Lower leg skin (tissue), 4 donors: ENCODE measurements around the gene FOXL1. TPM values are rescaled to one million over a fixed set of nuclear protein-coding genes. Genes with fewer than 3 reads are reported as not detected.

ENCODE experiments used
- DNase-seq, 2 donors: peaks; one replicate each; pipeline ENCODE4 v3.0.0-alpha.2; 2019; ENCODE audit warnings: low spot score in 2 of 2
- H3K4me3 ChIP-seq: fragments of 200-600 bp; sonication (generic); 2 replicates; pipeline ENCODE4 v1.5.1; 2017; ENCODE audit warnings: mild to moderate bottlenecking, low read depth; ENCODE audit not compliant: poor library complexity, severe bottlenecking
- CTCF ChIP-seq, 3 donors: fragments of 450-650 bp; IDR thresholded peaks; one replicate each; pipeline ENCODE4 v1.5.1; 2016; ENCODE audit warnings: antibody characterized with exemption in 3 of 3, mild to moderate bottlenecking in 3 of 3, moderate library complexity in 2 of 3
- POLR2A ChIP-seq, 2 donors: fragments of 450-650 bp; IDR thresholded peaks; one replicate each; pipeline ENCODE4 v1.6.1; 2016 to 2017; ENCODE audit warnings: antibody characterized with exemption in 2 of 2, mild to moderate bottlenecking in 1 of 2, moderate library complexity in 1 of 2
- WGBS, 2 donors: methylation state at CpG; one replicate each; pipeline ENCODE4 v1.1.5; 2018; 5-methylcytosine and 5-hydroxymethylcytosine counted together
- intact Hi-C: fragments of 100-400 bp; cut with DNase I; formaldehyde crosslinking; loops from one replicate; pipeline ENCODE4 v1.15.0; 2023; ENCODE audit warnings: low total_unique reads
- total RNA-seq, 4 donors: library from RNA; depleted of rRNA; stranded (reverse); fragments of >200 nt; gene quantifications; one replicate each; pipeline ENCODE4 v1.1.0, GENCODE V29; 2016

FOXL1 gene
- total RNA-seq, 4 donors from 2014 or later: 0.23 to 0.49 TPM; not detected in 2

- DNase-seq: no peak
- WGBS, 2 donors: 64 to 75% methylated on average over 10 of the region's 10 CpGs
- TF ChIP-seq POLR2A (IDR thresholded peaks at IDR 0.05): no peak
- TF ChIP-seq CTCF (IDR thresholded peaks at IDR 0.05): no peak
- intact Hi-C loops: no loop called here
- no peak overlapping the region for H3K4me3 ChIP-seq
Measured at GRCh38 chr16:86571530-86571915, 6.8 kb upstream of the FOXL1 start.

- WGBS, 2 donors: 52 to 79% methylated on average over 12 of the region's 12 CpGs
- intact Hi-C loops: no loop called here
- TF ChIP-seq CTCF (IDR thresholded peaks at IDR 0.05) (no peak), POLR2A (IDR thresholded peaks at IDR 0.05) (no peak)
- H3K4me3 ChIP-seq: no peak overlapping the region
- DNase-seq: no peak
Measured at GRCh38 chr16:86572041-86572521, 6.3 kb upstream of the FOXL1 start.

- WGBS, 2 donors: 53 to 62% methylated on average over 8 of the region's 8 CpGs
- no peak overlapping the region for H3K4me3 ChIP-seq
- no peak for DNase-seq
- TF ChIP-seq CTCF (IDR thresholded peaks at IDR 0.05) (no peak), POLR2A (IDR thresholded peaks at IDR 0.05) (no peak)
- intact Hi-C loops: no loop called here
Measured at GRCh38 chr16:86572606-86573005, 5.7 kb upstream of the FOXL1 start.

GRCh38 chr16:86573215-86573614, 5.1 kb upstream of the FOXL1 start:
- H3K4me3 ChIP-seq: no peak overlapping the region
- no peak for DNase-seq
- WGBS, 2 donors: 57 to 61% methylated on average over 8 of the region's 8 CpGs
- TF ChIP-seq POLR2A (IDR thresholded peaks at IDR 0.05) (no peak), CTCF (IDR thresholded peaks at IDR 0.05) (no peak)
- intact Hi-C loops: no loop called here

GRCh38 chr16:86573646-86574508, 4.5 kb upstream of the FOXL1 start:
- WGBS, 2 donors: 51 to 59% methylated on average over 13 of the region's 13 CpGs
- no peak overlapping the region for H3K4me3 ChIP-seq
- intact Hi-C loops: no loop called here
- TF ChIP-seq CTCF (IDR thresholded peaks at IDR 0.05) (no peak), POLR2A (IDR thresholded peaks at IDR 0.05) (no peak)
- DNase-seq: no peak
